ENCODE results near the gene DIABLO.

The DIABLO gene

GRCh38 chr12:122206976-122207375 is 18.9 kb downstream of the DIABLO start:
- Histone ChIP-seq H3K9ac (ENCODE audit: low read length) (no peak overlapping the region), H3K27me3 (replicated peaks; ENCODE audit: insufficient read depth, low read length) (no peaks in the 10 kb centered on the region), H4K20me1 (ENCODE audit: insufficient read depth, low read length) (no peaks in the 10 kb centered on the region), H3K4me3 (ENCODE audit: low read length) (no peak overlapping the region), H3K9me2 (replicated peaks; ENCODE audit: insufficient read depth, low read length) (no peaks in the 10 kb centered on the region), H3K4me2 (ENCODE audit: low read depth, low read length) (no peak overlapping the region), H3K79me2 (ENCODE audit: low read length) (no peaks in the 10 kb centered on the region), H3F3A (ENCODE audit: insufficient read depth, low read length) (no peaks in the 10 kb centered on the region), H3K36me3 (replicated peaks; ENCODE audit: insufficient read depth, low read length) (no peaks in the 10 kb centered on the region), H2AFZ (ENCODE audit: low read length) (no peak overlapping the region), H3K4me1 (ENCODE audit: low read length) (no peaks in the 10 kb centered on the region), H3K9me3 (replicated peaks; ENCODE audit: insufficient read depth, low read length) (no peaks in the 10 kb centered on the region), H3K27ac (ENCODE audit: low read length) (no peak overlapping the region)
- TF ChIP-seq CTCF (IDR thresholded peaks at IDR 0.05; ENCODE audit: low read length) (no peak), EZH2phosphoT487 (IDR thresholded peaks at IDR 0.05; ENCODE audit: low read length) (no peak), EZH2 (optimal IDR thresholded peaks at IDR 0.05; ENCODE audit: low read depth, low read length) (no peak)
- no peak for DNase-seq

GRCh38 chr12:122206111-122206881 is 19.6 kb downstream of the DIABLO start:
- Histone ChIP-seq H3K36me3 (replicated peaks; ENCODE audit: insufficient read depth, low read length) (no peaks in the 10 kb centered on the region), H3K9me2 (replicated peaks; ENCODE audit: insufficient read depth, low read length) (no peaks in the 10 kb centered on the region), H3K79me2 (ENCODE audit: low read length) (no peaks in the 10 kb centered on the region), H3K27ac (ENCODE audit: low read length) (no peak overlapping the region), H3K27me3 (replicated peaks; ENCODE audit: insufficient read depth, low read length) (no peaks in the 10 kb centered on the region), H3K9me3 (replicated peaks; ENCODE audit: insufficient read depth, low read length) (no peaks in the 10 kb centered on the region), H3F3A (ENCODE audit: insufficient read depth, low read length) (no peaks in the 10 kb centered on the region), H3K4me1 (ENCODE audit: low read length) (no peaks in the 10 kb centered on the region), H2AFZ (ENCODE audit: low read length) (no peak overlapping the region), H3K4me2 (ENCODE audit: low read depth, low read length) (no peak overlapping the region), H3K4me3 (ENCODE audit: low read length) (no peak overlapping the region), H3K9ac (ENCODE audit: low read length) (no peak overlapping the region), H4K20me1 (ENCODE audit: insufficient read depth, low read length) (no peaks in the 10 kb centered on the region)
- no peak for TF ChIP-seq EZH2 (optimal IDR thresholded peaks at IDR 0.05; ENCODE audit: low read depth, low read length)
- no peak for TF ChIP-seq EZH2phosphoT487 (IDR thresholded peaks at IDR 0.05; ENCODE audit: low read length)
- TF ChIP-seq CTCF (IDR thresholded peaks at IDR 0.05; ENCODE audit: low read length): no peak
- no peak for DNase-seq

- Histone ChIP-seq H3K79me2 (ENCODE audit: low read length) (no peaks in the 10 kb centered on the region), H3K4me1 (ENCODE audit: low read length) (no peaks in the 10 kb centered on the region), H3K9me2 (replicated peaks; ENCODE audit: insufficient read depth, low read length) (no peaks in the 10 kb centered on the region), H3F3A (ENCODE audit: insufficient read depth, low read length) (no peaks in the 10 kb centered on the region), H2AFZ (ENCODE audit: low read length) (no peak overlapping the region), H3K4me2 (ENCODE audit: low read depth, low read length) (no peak overlapping the region), H4K20me1 (ENCODE audit: insufficient read depth, low read length) (no peaks in the 10 kb centered on the region), H3K4me3 (ENCODE audit: low read length) (no peak overlapping the region), H3K27me3 (replicated peaks; ENCODE audit: insufficient read depth, low read length) (no peaks in the 10 kb centered on the region), H3K9me3 (replicated peaks; ENCODE audit: insufficient read depth, low read length) (no peaks in the 10 kb centered on the region), H3K27ac (ENCODE audit: low read length) (no peak overlapping the region), H3K9ac (ENCODE audit: low read length) (no peak overlapping the region), H3K36me3 (replicated peaks; ENCODE audit: insufficient read depth, low read length) (no peaks in the 10 kb centered on the region)
- TF ChIP-seq CTCF (IDR thresholded peaks at IDR 0.05; ENCODE audit: low read length) (no peak), EZH2 (optimal IDR thresholded peaks at IDR 0.05; ENCODE audit: low read depth, low read length) (no peak), EZH2phosphoT487 (IDR thresholded peaks at IDR 0.05; ENCODE audit: low read length) (no peak)
- DNase-seq: no peak
These were observed 20.6 kb downstream of the DIABLO start for GRCh38 chr12:122205053-122205925.

All from MM.1S (cell line).